Dendritic cell treated with granulocyte-macrophage colony-stimulating factor and Interleukin-4, amounts not matched to agents 40 ng/mL and 50 ng/mL, for 4 days (primary cell): ENCODE measurements around the gene RABEP2.
"Not testable (repeated sequence)": the region's sequence is repeated elsewhere in the genome, so short reads cannot be mapped to it uniquely, and the experiment has no call there.

Source experiments
- H3K27ac Mint-ChIP-seq: one replicate; pipeline ENCODE4 v1.8.0; 2022; ENCODE audit warnings: mild to moderate bottlenecking, mixed read lengths
- H3K27me3 Mint-ChIP-seq: one replicate; pipeline ENCODE4 v1.8.0; 2022; ENCODE audit warnings: mild to moderate bottlenecking, mixed read lengths
- H3K36me3 Mint-ChIP-seq: one replicate; pipeline ENCODE4 v1.8.0; 2022; ENCODE audit warnings: low read depth, mixed read lengths
- H3K4me1 Mint-ChIP-seq: one replicate; pipeline ENCODE4 v1.8.0; 2022; ENCODE audit warnings: low read depth, mixed read lengths
- H3K4me3 Mint-ChIP-seq: one replicate; pipeline ENCODE4 v1.8.0; 2022; ENCODE audit warnings: mild to moderate bottlenecking, moderate library complexity, mixed read lengths
- H3K9me3 Mint-ChIP-seq: one replicate; pipeline ENCODE4 v1.8.0; 2022; ENCODE audit warnings: mixed read lengths
- intact Hi-C: fragments of 100-400 bp; cut with micrococcal nuclease; formaldehyde crosslinking; loops from one replicate; pipeline ENCODE4 v1.15.0; 2022

Gene RABEP2, protein sequence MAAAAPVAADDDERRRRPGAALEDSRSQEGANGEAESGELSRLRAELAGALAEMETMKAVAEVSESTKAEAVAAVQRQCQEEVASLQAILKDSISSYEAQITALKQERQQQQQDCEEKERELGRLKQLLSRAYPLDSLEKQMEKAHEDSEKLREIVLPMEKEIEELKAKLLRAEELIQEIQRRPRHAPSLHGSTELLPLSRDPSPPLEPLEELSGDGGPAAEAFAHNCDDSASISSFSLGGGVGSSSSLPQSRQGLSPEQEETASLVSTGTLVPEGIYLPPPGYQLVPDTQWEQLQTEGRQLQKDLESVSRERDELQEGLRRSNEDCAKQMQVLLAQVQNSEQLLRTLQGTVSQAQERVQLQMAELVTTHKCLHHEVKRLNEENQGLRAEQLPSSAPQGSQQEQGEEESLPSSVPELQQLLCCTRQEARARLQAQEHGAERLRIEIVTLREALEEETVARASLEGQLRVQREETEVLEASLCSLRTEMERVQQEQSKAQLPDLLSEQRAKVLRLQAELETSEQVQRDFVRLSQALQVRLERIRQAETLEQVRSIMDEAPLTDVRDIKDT

DNA sequence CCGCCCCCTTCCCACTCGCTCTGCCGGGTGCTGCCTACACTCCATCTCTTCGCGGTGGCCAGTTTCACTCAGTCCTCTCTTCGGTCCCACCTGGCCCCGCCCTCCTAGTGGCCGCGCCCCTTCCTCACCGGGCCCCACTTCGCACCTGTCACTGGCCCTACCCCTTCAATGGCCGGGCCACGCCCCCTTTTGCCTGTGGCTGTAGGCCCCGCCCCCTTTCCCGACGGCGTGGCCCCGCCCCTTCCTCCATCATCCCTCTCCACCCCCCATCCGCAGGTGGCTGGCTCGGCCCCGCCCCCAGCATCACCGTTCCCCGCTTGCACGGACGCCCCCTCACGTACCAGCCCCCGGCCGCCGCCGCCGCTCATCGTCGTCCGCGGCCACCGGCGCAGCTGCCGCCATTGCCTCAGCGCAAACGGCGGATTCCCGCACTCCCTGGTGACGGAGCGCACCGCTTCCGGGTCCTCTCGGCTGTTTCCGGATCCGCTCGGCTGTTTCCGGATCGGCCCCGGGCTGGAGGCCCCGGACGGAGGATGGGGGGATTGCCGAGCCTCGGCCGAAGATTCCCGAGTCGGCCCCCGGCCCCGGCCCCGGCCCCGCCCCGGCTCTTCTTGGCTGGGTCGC lies at the start of gene RABEP2:
Gene RABEP2 (minus strand): TSS at position 477 of the 624 bp plus-strand sequence. CDS start 75 bp downstream, at position 402.
- Mint-ChIP-seq H3K36me3 (peaks cover 34% of the 10 kb centered on the region), H3K4me1 (peaks cover 34% of the 10 kb centered on the region), H3K9me3 (no peaks in the 10 kb centered on the region), H3K4me3 (peak within 1 kb of the TSS; percentile 89), H3K27ac (peak within 1 kb of the TSS; percentile 96), H3K27me3 (no peaks in the 10 kb centered on the region)
- intact Hi-C loops = loop anchor here (1.0 to 10.0 kb wide), 2 partner anchors 25 to 60 kb away; partner anchors contain the start of genes NFATC2IP and SH2B1

DNA sequence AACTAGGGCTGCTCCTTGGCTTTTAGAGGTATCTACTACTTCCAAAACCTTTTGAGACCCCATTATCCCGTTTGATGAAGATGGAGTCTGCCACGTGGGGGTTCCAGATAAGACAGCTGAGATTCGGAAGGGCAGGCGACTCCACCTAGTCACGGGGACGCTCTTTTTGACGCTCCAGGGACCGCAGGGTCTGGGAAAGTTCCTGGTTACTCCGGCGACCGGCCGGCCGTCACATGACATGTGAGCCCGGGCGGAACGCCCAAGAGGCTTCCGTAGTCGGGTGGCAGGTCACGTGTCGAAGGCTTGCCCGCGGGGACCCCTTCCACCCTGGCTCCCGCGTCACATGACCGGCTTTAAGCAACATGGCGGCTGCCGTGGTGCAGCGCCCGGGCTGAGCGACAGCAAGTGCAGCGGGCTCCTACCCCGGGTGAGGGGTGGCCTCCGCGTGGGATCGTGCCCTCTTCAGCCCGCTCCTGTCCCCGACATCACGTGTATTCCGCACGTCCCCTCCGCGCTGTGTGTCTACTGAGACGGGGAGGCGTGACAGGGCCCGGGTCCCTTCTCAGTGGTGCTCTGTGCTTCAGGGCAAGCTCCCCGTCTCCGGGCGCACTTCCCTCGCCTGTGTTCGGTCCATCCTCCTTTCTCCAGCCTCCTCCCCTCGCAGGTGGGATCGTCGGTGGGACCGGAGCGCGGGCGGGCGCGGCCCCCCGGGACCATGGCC lies 49.6 kb upstream of the RABEP2 start, which contains the start of gene SPNS1:
Gene SPNS1 (plus strand): TSS at position 342 of the 721 bp plus-strand sequence. CDS start 374 bp downstream, at position 716.
- H3K36me3 Mint-ChIP-seq = peaks cover 46% of the 10 kb centered on the region
- H3K27ac Mint-ChIP-seq = peak within 1 kb of the TSS; percentile 94
- H3K4me1 Mint-ChIP-seq = peaks cover 40% of the 10 kb centered on the region
- H3K4me3 Mint-ChIP-seq = peak within 1 kb of the TSS; percentile 88
- no peaks in the 10 kb centered on the region for H3K27me3 Mint-ChIP-seq
- intact Hi-C loops = loop anchor here (1.0 kb wide), 1 partner anchor 24 kb away; the partner anchor contains the start of gene NFATC2IP
- no peaks in the 10 kb centered on the region for H3K9me3 Mint-ChIP-seq

GRCh38 chr16:28974007-28974436 lies 49.0 kb upstream of the RABEP2 start:
- Mint-ChIP-seq H3K4me3 (peak overlapping the region; percentile 88), H3K4me1 (peaks cover 40% of the 10 kb centered on the region), H3K36me3 (peaks cover 40% of the 10 kb centered on the region), H3K27ac (peak overlapping the region; percentile 94), H3K9me3 (no peaks in the 10 kb centered on the region), H3K27me3 (no peaks in the 10 kb centered on the region)
- intact Hi-C loops = loop anchor here (1.0 kb wide), 1 partner anchor 24 kb away; the partner anchor contains the start of gene NFATC2IP

GRCh38 chr16:28969696-28970095 lies 44.7 kb upstream of the RABEP2 start:
- H3K9me3 Mint-ChIP-seq, H3K4me3 Mint-ChIP-seq, H3K27ac Mint-ChIP-seq, intact Hi-C loops, H3K27me3 Mint-ChIP-seq, H3K4me1 Mint-ChIP-seq: not testable (repeated sequence)
- peaks cover 22% of the 10 kb centered on the region for H3K36me3 Mint-ChIP-seq

- H3K4me1 Mint-ChIP-seq = no peaks in the 10 kb centered on the region
- H3K9me3 Mint-ChIP-seq = no peaks in the 10 kb centered on the region
- H3K4me3 Mint-ChIP-seq = no peak overlapping the region
- no peak overlapping the region for H3K27ac Mint-ChIP-seq
- intact Hi-C loops = no loop called here
- H3K27me3 Mint-ChIP-seq = no peaks in the 10 kb centered on the region
- peaks cover 42% of the 10 kb centered on the region for H3K36me3 Mint-ChIP-seq
These were observed 42.1 kb upstream of the RABEP2 start for GRCh38 chr16:28967156-28967555.

GRCh38 chr16:28964496-28964895 lies 39.5 kb upstream of the RABEP2 start:
- Mint-ChIP-seq H3K9me3 (no peaks in the 10 kb centered on the region), H3K4me3 (no peak overlapping the region), H3K27ac (no peak overlapping the region), H3K4me1 (no peaks in the 10 kb centered on the region), H3K36me3 (peaks cover 68% of the 10 kb centered on the region), H3K27me3 (no peaks in the 10 kb centered on the region)
- intact Hi-C loops = no loop called here

- Mint-ChIP-seq H3K9me3 (no peaks in the 10 kb centered on the region), H3K4me3 (no peak overlapping the region), H3K36me3 (peaks cover 73% of the 10 kb centered on the region), H3K4me1 (no peaks in the 10 kb centered on the region), H3K27ac (no peak overlapping the region), H3K27me3 (no peaks in the 10 kb centered on the region)
- intact Hi-C loops = no loop called here
These were observed 39.0 kb upstream of the RABEP2 start for GRCh38 chr16:28964072-28964471.

DNA sequence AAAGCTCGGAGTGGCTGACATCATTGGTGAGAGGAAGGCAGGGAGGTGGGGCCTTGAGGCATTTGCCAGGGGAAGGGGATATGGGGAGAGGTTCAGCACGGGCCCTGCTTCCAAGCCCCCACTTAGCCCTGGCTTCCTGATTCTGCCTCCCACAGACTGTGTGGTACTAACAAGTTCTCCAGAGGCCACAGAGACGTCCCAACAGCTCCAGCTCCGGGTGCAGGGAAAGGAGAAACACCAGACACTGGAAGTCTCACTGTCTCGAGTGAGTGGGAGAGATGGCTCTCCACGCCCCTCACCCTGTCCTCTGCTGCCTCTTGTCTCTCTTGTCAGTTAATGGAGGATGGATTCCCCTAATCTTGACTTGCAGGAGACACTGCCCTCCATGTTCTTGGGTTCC lies 33.8 kb upstream of the RABEP2 start:
- H3K36me3 Mint-ChIP-seq = peaks cover 100% of the 10 kb centered on the region
- no peaks in the 10 kb centered on the region for H3K9me3 Mint-ChIP-seq
- peaks cover 13% of the 10 kb centered on the region for H3K4me1 Mint-ChIP-seq
- H3K27ac Mint-ChIP-seq = no peak overlapping the region
- H3K4me3 Mint-ChIP-seq = no peak overlapping the region
- intact Hi-C loops = no loop called here
- no peaks in the 10 kb centered on the region for H3K27me3 Mint-ChIP-seq

DNA sequence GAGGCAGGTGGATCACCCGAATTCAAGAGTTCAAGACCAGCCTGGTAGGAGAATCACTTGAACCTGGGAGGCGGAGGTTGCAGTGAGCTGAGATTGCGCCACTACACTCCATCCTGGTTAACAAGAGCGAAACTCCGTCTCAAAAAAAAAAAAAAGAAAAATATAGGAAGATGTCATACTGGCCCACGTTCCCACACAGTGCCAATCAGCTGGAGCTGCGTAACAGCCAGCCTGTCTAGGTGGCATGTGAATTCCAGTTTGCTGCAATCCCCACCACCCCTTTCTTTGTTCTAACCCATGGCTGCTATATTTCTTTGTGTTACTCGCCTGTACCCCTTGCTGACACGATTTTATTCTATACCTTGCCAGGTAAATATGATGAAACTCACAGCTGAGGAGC lies 33.2 kb upstream of the RABEP2 start:
- no peak overlapping the region for H3K27ac Mint-ChIP-seq
- intact Hi-C loops = no loop called here
- H3K27me3 Mint-ChIP-seq = no peaks in the 10 kb centered on the region
- H3K9me3 Mint-ChIP-seq = no peaks in the 10 kb centered on the region
- no peak overlapping the region for H3K4me3 Mint-ChIP-seq
- peaks cover 13% of the 10 kb centered on the region for H3K4me1 Mint-ChIP-seq
- peaks cover 100% of the 10 kb centered on the region for H3K36me3 Mint-ChIP-seq

DNA sequence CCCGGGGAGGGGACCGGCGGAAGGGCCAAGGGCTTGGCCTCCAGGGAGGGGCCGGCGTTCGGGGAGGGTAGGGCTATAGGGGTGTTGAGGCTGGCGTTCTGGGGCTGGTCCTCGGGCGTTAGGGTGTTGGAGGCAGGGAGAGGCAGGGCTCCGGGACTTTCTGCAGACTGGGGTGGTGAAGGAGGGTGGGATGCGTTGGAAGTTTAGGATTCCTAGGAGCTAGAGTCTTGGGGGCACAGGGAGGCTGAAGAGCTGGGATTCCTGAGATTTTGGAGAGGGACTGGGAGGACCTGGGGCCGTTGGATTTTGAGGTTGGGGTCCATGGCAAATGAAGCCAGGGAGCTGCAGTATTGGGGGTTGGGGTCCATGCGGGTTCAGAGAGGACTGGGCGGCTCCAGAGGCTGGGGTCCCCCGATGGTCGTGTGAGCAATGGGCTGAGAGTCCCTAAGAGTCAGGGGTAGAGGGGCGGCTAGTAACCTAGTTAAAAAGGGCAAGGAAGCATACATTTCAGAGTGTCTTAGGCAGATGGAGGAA lies 26.4 kb upstream of the RABEP2 start:
- peak overlapping the region; percentile 86 for H3K27ac Mint-ChIP-seq
- H3K4me3 Mint-ChIP-seq = peak overlapping the region; percentile 89
- H3K4me1 Mint-ChIP-seq = peaks cover 33% of the 10 kb centered on the region
- intact Hi-C loops = loop anchor here (2.0 kb wide), 1 partner anchor 129 kb away; the partner anchor contains the start of gene ATXN2L
- peaks cover 57% of the 10 kb centered on the region for H3K36me3 Mint-ChIP-seq
- H3K27me3 Mint-ChIP-seq = peaks cover 5% of the 10 kb centered on the region
- no peaks in the 10 kb centered on the region for H3K9me3 Mint-ChIP-seq

DNA sequence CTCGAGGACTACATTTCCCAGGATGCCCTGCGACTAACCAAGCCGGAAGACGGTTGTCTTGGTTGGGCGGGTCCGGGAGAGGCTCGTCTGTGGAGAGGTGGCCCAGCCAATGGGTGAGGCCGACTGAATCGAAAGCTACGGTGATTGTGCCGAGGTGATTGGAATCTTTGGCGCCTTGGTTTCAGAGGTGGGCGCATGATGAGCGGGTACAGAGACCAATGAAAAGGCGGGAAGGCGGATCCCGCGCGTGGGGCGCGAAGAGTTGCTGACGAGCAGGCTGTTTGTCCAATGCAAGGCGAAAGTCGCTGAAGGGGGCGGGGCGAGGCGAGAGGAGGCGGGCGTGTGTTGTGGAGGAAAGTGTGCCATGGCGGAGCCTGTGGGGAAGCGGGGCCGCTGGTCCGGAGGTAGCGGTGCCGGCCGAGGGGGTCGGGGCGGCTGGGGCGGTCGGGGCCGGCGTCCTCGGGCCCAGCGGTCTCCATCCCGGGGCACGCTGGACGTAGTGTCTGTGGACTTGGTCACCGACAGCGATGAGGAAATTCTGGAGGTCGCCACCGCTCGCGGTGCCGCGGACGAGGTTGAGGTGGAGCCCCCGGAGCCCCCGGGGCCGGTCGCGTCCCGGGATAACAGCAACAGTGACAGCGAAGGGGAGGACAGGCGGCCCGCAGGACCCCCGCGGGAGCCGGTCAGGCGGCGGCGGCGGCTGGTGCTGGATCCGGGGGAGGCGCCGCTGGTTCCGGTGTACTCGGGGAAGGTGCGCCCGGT lies 25.8 kb upstream of the RABEP2 start, which contains the start of gene NFATC2IP:
Gene NFATC2IP (plus strand): TSS at position 290 of the 762 bp plus-strand sequence. CDS start 75 bp downstream, at position 365.
- Mint-ChIP-seq H3K4me3 (peak within 1 kb of the TSS; percentile 89), H3K27ac (peak within 1 kb of the TSS; percentile 86), H3K4me1 (peaks cover 36% of the 10 kb centered on the region), H3K9me3 (no peaks in the 10 kb centered on the region), H3K27me3 (peaks cover 6% of the 10 kb centered on the region), H3K36me3 (peaks cover 50% of the 10 kb centered on the region)
- intact Hi-C loops = loop anchor here (1.0 to 2.0 kb wide), 4 partner anchors 23 to 128 kb away; partner anchors contain the start of genes ATXN2L, SPNS1 and TUFM

DNA sequence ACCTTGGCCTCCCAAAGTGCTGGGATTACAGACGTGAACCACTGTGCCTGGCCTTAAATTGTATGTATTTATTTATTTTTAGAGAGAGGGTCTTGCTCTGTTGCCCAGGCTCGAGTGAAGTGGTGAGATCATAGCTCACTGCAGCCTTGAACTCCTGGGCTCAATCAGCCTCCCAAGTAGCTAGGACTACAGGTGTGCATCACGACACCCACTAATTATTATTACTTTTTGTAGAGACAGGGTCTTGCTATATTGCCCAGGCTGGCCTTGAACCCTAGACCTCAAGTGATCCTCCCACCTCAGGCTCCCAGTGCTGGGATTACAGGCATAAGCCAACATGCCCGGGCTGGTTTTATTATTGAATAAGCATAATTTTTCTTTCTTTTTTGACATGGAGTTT lies 21.6 kb upstream of the RABEP2 start:
- H3K36me3 Mint-ChIP-seq = peaks cover 12% of the 10 kb centered on the region
- intact Hi-C loops = loop anchor here (5.0 kb wide), 1 partner anchor 74 kb away; no protein-coding TSS in a partner anchor

More for the DNA sequence above, 21.6 kb upstream of the RABEP2 start:
- no peak overlapping the region for H3K4me3 Mint-ChIP-seq
- peaks cover 22% of the 10 kb centered on the region for H3K4me1 Mint-ChIP-seq
- no peaks in the 10 kb centered on the region for H3K9me3 Mint-ChIP-seq
- no peak overlapping the region for H3K27ac Mint-ChIP-seq
- H3K27me3 Mint-ChIP-seq = peaks cover 6% of the 10 kb centered on the region
